Measurements from ENCODE around the gene C3orf20.

Gene C3orf20

DNA sequence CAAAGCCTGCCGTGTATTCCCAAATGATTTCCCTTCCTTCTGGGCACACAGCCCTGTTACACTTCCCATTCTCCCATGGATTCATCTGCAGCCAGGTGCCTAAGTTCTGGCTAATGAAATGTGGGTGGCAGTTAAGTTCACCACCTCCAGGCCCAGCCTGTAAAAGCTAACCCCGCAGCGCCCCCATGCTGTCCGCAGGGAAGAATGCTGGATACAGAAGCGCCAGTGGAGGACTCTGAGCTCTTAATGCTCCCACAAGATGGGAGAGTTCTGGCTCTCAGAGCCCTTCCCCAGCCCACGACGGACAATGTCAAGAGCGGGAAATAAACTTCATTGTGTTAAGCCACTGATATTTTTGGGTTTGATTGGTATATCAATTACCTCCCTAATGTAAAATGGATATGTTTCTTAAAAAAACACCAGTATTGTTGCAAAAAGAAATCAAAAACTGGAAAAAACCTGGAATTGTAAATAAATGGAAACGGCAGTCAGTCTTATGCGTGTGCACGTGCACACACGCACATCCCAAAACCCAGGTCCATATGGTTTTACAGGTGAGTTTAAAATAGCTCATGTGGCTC is 106.1 kb downstream of the C3orf20 start:
- DNase-seq = no peak

- no peak for DNase-seq
Observed at GRCh38 chr3:14783480-14784086, 108.6 kb downstream of the C3orf20 start.

DNA sequence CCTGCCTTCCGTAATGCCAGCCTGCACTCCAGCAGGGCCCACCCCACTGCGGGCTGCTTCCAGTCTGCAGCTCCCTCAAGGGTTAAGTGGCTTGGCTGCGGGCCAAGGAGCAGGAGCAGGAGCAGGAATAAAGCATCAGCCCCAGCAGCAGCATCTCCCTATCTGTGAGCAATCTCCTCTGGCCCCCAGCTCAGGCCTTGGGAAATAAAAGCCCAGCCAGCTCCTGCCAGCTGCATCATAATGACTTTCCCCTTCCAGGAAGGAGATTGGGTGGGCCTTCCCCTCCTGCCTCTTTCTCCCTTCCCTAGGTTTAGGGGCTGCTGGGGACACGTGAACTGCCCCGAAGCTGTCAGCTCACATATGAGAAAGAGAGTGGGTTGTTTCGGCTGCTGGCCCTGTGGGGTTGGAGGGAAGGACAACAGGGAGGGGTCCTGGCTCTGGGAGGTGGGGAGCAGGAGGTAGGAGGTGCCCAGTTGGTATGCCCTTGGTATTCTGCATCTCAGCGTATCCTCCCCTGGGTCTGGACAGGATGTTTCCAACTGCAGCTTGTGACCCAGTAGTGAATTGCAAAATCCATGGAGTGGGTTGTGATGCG is 109.2 kb downstream of the C3orf20 start:
- DNase-seq = peak; percentile 33

DNA sequence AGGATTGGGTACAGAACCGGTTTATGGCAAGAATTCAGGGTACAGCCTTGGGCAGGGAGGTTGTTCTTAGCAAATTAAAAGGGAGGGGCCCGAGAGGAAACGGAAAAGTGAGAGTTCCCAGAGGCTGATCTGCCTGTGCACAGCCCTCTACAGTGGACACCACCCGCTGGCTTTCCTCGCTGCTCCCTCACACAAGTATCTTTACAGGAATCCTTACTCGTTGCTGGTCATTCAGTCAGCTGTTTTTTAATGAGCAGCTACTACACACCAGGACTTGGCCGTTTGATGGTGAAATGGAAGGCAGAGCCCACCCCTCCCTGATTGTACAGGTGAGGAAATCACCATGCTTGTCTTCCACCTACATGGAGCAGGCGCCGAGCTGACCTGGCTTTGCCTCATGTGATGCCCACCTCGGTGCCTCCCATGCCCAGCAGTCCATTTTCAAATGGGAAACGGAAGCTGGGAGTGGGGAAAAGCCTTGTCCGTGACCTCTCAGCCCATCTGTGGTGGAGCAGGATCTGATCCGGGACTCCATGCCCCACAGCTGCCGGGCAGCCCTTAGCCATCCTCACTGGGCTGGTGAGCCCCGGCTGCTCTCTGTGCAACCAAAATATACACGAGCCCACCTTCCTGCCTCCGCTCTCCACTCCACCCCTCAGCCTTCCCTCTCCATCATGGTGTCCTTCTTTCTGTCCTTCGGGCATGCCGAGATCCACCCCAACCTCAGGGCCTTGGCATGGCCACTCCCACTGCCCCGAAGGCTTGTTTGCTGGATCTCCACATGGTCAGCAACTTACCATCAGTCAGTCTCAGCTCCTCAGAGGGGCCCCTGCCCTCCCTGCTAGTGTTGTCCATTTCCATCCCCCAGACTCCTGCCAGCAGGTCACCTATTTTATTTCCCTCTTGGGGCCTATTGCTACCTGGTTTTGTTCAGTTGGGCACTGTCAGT is 110.5 kb downstream of the C3orf20 start:
- no peak for DNase-seq

DNA sequence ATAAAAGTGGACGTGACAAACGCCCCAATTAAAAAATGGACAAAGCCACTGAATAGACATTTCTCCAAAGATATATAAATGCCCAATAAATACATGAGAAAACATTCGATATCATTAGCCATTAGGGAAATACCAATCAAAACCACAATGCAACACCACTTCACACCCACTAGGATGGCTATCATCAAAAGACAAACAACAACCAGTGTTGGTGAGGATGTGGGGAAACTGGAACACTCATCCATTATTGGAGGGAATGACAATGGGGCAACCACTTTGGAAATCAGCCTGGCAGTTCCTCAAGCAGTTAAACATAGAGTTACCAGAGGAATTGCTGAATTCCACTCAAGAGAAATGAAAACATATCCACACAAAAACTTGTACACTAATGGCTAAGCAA is 111.4 kb downstream of the C3orf20 start:
- no peak for DNase-seq

DNA sequence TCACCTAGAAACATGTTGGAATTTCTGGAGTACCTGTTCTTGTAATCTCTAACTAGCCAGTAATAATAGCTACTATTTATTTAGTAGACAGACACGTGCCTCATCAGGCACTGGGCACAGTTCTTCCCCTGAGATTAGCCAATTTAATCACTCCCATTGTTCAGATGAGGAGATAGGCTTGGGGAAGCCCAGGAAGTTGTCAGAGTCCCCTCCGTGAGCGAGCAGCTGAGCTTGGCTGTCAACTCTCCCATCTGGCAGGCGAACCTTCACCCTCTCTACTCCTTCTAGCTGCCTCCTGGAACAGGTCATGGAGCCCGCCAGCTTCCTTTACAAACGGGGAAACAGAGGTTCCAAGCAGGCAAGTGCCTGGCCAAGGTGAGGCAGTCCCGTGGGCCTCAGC is 112.7 kb downstream of the C3orf20 start:
- DNase-seq = peak; percentile 5

DNA sequence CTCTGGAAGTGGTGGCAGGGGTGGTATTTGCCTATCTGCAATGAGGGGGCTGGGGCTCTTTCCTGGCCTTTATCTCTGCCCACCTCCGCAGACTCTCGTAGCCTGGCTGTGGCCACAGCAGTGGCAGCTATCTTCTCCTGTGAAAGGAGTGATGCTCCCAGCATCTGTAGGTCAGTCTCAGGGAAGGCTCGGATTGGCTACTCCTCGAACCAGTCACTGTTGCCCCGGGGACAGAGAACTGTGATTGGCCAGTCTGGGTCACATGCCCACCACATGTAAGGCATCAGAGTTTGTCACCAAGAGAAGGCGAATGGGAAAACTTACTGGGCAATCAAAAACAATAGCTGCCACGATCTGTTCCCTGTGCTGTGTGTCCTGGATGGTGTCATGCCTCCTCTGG is 113.7 kb downstream of the C3orf20 start:
- no peak for DNase-seq

- DNase-seq = no peak
Observed at GRCh38 chr3:14789221-14789620, 114.3 kb downstream of the C3orf20 start.

- DNase-seq = no peak
Observed at GRCh38 chr3:14789640-14790285, 114.8 kb downstream of the C3orf20 start.

GRCh38 chr3:14791343-14791945 is 116.5 kb downstream of the C3orf20 start:
- peak; percentile 8 for DNase-seq

- no peak for DNase-seq
Observed at GRCh38 chr3:14792691-14793121, 117.8 kb downstream of the C3orf20 start.

- no peak for DNase-seq
Observed at GRCh38 chr3:14793126-14793857, 118.4 kb downstream of the C3orf20 start.

DNA sequence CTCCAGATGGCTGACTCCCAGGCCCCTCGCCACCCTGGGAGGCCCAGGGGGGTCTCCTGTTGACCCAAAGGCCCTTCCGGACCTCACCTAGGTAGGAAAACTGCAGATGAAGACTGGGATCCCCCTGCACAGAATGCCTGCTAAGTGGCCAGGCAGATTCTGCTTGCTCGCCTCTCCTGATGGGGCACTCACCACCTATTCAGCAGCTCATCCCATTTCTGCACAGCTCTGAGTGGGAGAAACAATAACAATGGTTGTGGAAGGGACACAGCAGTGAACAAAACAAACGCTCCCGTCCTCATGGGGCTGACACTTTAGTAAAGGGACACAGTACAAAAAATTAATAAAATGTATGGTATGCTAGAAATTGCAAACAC is 118.9 kb downstream of the C3orf20 start:
- no peak for DNase-seq

DNA sequence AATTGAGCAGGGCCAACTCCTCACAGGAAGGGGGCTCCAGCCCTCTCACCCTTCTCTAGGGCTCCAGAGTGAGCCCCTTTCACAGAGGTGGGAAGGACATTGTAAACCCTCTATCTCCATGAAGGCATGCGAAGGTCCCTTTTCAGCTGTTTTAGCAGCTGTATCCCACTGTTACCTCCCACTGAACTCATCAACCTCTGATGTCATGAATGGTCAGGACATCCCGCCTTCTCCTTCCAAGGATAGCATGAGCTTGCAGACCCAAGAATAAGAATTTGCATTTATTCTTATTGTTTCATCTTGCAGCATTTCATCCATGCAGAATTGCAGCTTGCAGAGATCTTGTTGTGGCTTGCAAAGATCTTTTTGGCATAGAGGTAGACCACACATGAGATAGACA is 119.5 kb downstream of the C3orf20 start:
- no peak for DNase-seq

GRCh38 chr3:14795996-14796395 is 121.1 kb downstream of the C3orf20 start:
- no peak for DNase-seq

DNA sequence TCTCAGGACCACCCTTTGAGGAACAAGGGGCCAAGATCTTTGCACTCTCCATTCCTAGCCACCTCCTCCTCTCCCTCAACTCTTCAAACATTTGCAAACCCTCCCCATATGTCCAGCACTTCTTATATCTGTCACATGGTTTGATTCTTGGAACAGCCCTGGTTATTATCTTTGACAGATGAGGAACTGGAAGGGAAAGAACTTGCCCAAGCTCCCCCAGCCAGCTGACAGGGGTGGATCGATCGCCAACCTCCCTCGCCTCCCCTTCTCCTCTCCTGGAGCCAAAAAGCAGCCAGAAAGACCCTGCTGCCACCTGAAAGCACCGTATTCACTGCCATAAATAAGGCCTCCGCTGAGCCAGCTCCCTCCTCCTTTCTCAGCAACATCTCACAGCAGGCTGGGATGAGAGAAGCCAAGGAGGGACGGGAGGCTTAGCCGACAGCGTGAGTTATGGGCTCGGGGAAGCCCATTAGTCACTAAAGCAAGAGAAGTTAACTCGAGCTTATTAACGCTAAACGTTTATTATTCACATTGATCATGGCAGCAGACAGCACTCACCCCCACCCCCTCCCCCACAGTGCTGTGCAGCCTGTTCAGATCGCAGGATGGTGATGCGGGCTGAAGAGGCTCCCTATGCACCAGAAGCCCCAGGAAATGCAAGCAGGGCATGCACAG is 121.6 kb downstream of the C3orf20 start:
- no peak for DNase-seq

GRCh38 chr3:14797731-14798130 is 122.8 kb downstream of the C3orf20 start:
- DNase-seq = no peak

- no peak for DNase-seq
Observed at GRCh38 chr3:14798231-14798630, 123.3 kb downstream of the C3orf20 start.

GRCh38 chr3:14799146-14799545 is 124.2 kb downstream of the C3orf20 start:
- DNase-seq = no peak

DNA sequence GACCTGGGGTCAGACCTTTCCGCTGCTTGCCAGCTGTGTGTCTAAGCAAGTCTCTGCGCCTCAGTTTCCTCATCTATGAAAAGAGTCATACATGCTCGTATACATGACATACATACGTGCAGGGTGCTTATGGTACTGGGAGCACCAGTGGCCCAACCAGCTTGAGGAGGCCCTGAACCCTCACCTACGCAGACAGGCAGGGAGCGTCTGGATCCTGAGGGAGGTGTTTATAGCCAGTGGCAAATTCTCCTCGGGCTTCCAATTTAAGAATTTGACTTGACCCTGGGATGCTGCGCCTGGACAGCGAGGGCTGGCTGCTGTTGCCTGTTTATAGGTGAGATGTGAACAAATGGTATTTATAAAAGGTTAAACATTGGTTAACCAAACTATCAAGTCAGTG is 126.1 kb downstream of the C3orf20 start:
- DNase-seq = no peak

- no peak for DNase-seq
Observed at GRCh38 chr3:14801668-14802380, 126.9 kb downstream of the C3orf20 start.
